Measurements from ENCODE around the gene CAND2.

- no peak for TF ChIP-seq CTCF (IDR thresholded peaks at IDR 0.05)
- TF ChIP-seq POLR2A (IDR thresholded peaks at IDR 0.05), result no peak
These were observed 24.0 kb upstream of the CAND2 start for GRCh38 chr3:12772462-12772861.
